Subcutaneous abdominal adipose tissue (tissue), 5 donors: ENCODE data around the gene CARD8.
A peak's percentile ranks its signal among the peaks of the same experiment; 100 is the strongest.

ENCODE experiments used
- H3K27ac ChIP-seq: one replicate; pipeline ENCODE4 v1.7.0; 2013; ENCODE audit warnings: low read depth, mild to moderate bottlenecking, inconsistent platforms, low read length, moderate library complexity
- H3K27me3 ChIP-seq, 5 donors: one replicate each; pipeline ENCODE4 v1.7.0; 2013; ENCODE audit warnings: low read length in 5 of 5, inconsistent platforms in 1 of 5; ENCODE audit not compliant: control insufficient read depth in 5 of 5, insufficient read depth in 4 of 5
- H3K36me3 ChIP-seq, 5 donors: one replicate each; pipeline ENCODE4 v1.7.0; 2013; ENCODE audit warnings: low read length in 5 of 5; ENCODE audit not compliant: control insufficient read depth in 5 of 5, insufficient read depth in 5 of 5
- H3K4me1 ChIP-seq, 5 donors: one replicate each; pipeline ENCODE4 v1.7.0; 2013; ENCODE audit warnings: low read length in 5 of 5, mild to moderate bottlenecking in 3 of 5, moderate library complexity in 1 of 5; ENCODE audit not compliant: control insufficient read depth in 5 of 5, insufficient read depth in 5 of 5
- H3K4me3 ChIP-seq, 5 donors: one replicate each; pipeline ENCODE4 v1.7.0; 2013; ENCODE audit warnings: low read length in 5 of 5, low read depth in 1 of 5
- H3K9ac ChIP-seq, 5 donors: one replicate each; pipeline ENCODE4 v1.7.0; 2013; ENCODE audit warnings: low read length in 5 of 5, mild to moderate bottlenecking in 4 of 5, moderate library complexity in 3 of 5
- H3K9me3 ChIP-seq, 5 donors: one replicate each; pipeline ENCODE4 v1.7.0; 2013; ENCODE audit warnings: low read length in 5 of 5; ENCODE audit not compliant: control insufficient read depth in 5 of 5
- donor health status: healthy.
- donor health status: healthy.
- donor health status: healthy.
- donor health status: healthy.
- donor health status: healthy.

CARD8 gene

DNA sequence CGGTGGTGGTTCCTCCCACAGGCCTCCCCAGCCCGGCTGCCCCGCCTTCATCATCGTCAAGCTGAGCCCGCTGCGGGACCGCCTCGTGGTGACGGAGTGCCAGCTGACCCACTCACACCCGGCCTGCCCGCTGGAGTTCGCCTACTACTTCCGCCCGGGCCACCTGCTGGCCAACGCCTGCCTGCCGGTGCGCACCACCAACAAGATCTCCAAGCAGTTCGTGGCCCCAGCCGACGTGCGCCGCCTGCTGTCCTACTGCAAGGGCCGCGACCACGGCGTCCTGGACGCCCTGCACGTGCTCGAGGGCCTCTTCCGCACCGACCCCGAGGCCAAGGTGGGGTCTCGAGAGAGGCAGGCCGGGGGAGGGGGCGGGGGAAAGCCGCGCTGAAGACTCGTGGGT, 73.3 kb downstream of the CARD8 start:
- H3K36me3 ChIP-seq: peaks cover 0 to 6% (median 4%) of the 10 kb centered on the region in 5 donors
- no peak overlapping the region for H3K27ac ChIP-seq
- no peak overlapping the region for H3K9ac ChIP-seq
- peaks cover 0 to 5% (median 0%) of the 10 kb centered on the region in 5 donors for H3K4me1 ChIP-seq
- peaks cover 0 to 14% (median 12%) of the 10 kb centered on the region in 5 donors for H3K9me3 ChIP-seq
- no peaks in the 10 kb centered on the region for H3K27me3 ChIP-seq
- no peak overlapping the region for H3K4me3 ChIP-seq

GRCh38 chr19:48181505-48181904, 74.2 kb downstream of the CARD8 start:
- H3K27me3 ChIP-seq: no peaks in the 10 kb centered on the region
- no peak overlapping the region for H3K9ac ChIP-seq
- H3K27ac ChIP-seq: no peak overlapping the region
- peaks cover 0 to 5% (median 0%) of the 10 kb centered on the region in 5 donors for H3K4me1 ChIP-seq
- peaks cover 0 to 14% (median 12%) of the 10 kb centered on the region in 5 donors for H3K9me3 ChIP-seq
- peaks cover 0 to 6% (median 4%) of the 10 kb centered on the region in 5 donors for H3K36me3 ChIP-seq
- no peak overlapping the region for H3K4me3 ChIP-seq

- no peak overlapping the region for H3K27ac ChIP-seq
- no peak overlapping the region for H3K9ac ChIP-seq
- H3K27me3 ChIP-seq: no peaks in the 10 kb centered on the region
- H3K4me3 ChIP-seq: no peak overlapping the region
- peaks cover 0 to 10% (median 4%) of the 10 kb centered on the region in 5 donors for H3K4me1 ChIP-seq
- H3K9me3 ChIP-seq: peaks cover 0 to 3% (median 3%) of the 10 kb centered on the region in 5 donors
- H3K36me3 ChIP-seq: peaks cover 3 to 27% (median 19%) of the 10 kb centered on the region in 5 donors
Observed at GRCh38 chr19:48176226-48176625, 79.5 kb downstream of the CARD8 start.

- H3K36me3 ChIP-seq: peaks cover 3 to 27% (median 19%) of the 10 kb centered on the region in 5 donors
- no peak overlapping the region for H3K27ac ChIP-seq
- peaks cover 4 to 16% (median 10%) of the 10 kb centered on the region in 5 donors for H3K4me1 ChIP-seq
- no peak overlapping the region for H3K4me3 ChIP-seq
- no peaks in the 10 kb centered on the region for H3K27me3 ChIP-seq
- H3K9me3 ChIP-seq: no peaks in the 10 kb centered on the region
- H3K9ac ChIP-seq: no peak overlapping the region
Observed at GRCh38 chr19:48175578-48175977, 80.1 kb downstream of the CARD8 start.

DNA sequence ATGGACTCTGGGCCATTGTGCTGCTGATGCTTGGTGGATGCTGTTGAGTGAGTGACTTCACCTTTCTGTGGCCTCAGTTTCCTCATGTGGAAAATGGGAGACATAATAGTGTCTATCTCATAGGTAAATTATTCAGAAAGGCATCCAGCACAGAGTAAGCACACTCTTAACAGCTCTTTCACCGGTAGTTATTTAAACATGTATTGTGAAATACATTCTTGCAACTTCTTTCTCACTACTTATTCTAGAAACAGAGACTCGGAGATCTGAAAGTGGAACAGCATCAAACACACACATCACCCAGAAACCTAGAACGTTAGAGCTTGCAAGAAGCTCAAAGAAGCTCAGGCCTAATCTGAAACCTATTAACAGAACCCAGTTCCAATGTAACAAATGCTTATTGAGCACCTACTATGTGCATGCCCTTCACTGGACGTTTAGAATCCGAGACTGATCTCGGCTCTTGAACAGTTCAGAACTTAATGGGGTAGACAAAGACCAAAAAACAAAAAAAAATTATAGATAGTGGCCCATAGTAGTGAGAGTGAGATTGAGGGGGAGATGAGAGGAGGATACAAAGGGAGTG, 81.2 kb downstream of the CARD8 start:
- H3K4me1 ChIP-seq: peaks cover 4 to 20% (median 11%) of the 10 kb centered on the region in 5 donors
- no peak overlapping the region for H3K4me3 ChIP-seq
- no peak overlapping the region for H3K9ac ChIP-seq
- no peaks in the 10 kb centered on the region for H3K9me3 ChIP-seq
- H3K27me3 ChIP-seq: no peaks in the 10 kb centered on the region
- H3K27ac ChIP-seq: no peak overlapping the region
- peaks cover 3 to 27% (median 19%) of the 10 kb centered on the region in 5 donors for H3K36me3 ChIP-seq

GRCh38 chr19:48171710-48172109, 84.0 kb downstream of the CARD8 start:
- peak overlapping the region in 1 of 5 donors; percentile 82 for H3K4me3 ChIP-seq

GRCh38 chr19:48170817-48171347, 84.8 kb downstream of the CARD8 start:
- H3K27ac ChIP-seq: peak overlapping the region; percentile 37

More at GRCh38 chr19:48171710-48172109, 84.0 kb downstream of the CARD8 start:
- peaks cover 4 to 14% (median 12%) of the 10 kb centered on the region in 5 donors for H3K4me1 ChIP-seq
- peaks cover 3 to 27% (median 19%) of the 10 kb centered on the region in 5 donors for H3K36me3 ChIP-seq
- H3K27ac ChIP-seq: no peak overlapping the region
- H3K27me3 ChIP-seq: no peaks in the 10 kb centered on the region
- H3K9ac ChIP-seq: peak overlapping the region in 1 of 5 donors; percentile 93
- H3K9me3 ChIP-seq: no peaks in the 10 kb centered on the region

DNA sequence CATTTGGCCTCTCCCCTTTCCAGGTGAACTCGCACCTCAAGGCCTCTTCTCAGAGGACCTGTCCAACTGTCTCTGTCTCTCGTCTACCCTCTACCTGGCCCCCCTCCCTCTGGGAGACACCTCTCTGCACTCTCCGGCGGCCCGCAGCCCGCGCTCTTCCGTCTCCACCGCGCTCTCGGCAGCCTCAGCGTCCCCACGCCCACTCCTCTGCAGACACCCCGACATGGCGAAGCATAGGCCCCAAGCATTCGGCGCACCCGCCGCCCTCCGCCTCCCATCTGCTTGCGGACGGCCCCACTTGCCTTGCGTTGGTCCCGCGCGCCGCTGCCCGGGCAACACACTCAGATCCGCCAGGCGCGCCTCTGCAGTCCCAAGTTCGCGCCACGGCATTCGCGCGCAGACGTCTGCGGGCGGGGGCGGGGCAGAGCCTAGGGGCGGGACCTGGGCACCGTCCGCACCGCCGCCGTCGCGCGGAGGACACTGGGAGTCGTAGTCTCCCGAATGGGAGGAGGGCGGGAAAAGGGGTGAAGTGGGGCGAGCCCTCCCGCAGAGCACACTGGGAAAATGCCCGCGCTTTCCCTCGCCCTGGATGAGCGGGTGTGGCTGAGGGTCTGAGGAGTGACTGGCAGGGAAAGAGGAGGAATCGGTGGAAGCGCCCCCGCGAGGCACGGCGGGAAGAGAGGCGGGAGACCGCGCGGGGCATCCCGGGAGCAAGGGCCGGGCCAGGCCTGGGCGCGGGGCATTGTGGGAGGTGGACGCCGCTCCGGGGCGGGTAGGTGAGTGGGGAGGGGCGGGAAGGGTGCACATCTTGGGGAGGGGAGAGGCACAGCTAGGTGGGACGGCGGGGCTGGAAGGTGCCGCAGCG, 85.5 kb downstream of the CARD8 start, which contains the start of the genes LIG1 and ZSWIM9:
Gene LIG1 (minus strand): TSS at position 406 of the 865 bp plus-strand sequence. CDS start 4,778 bp downstream, outside the sequence.
Gene ZSWIM9 (plus strand): TSS at position 742 of the 865 bp plus-strand sequence. CDS start 1,123 bp downstream, outside the sequence.
- peaks cover 4 to 14% (median 12%) of the 10 kb centered on the region in 5 donors for H3K4me1 ChIP-seq
- H3K9ac ChIP-seq: peak within 1 kb of the TSS in 4 of 5 donors; percentile 81 to 93 (median 84)
- H3K27ac ChIP-seq: peak within 1 kb of the TSS; percentile 70
- H3K9me3 ChIP-seq: no peaks in the 10 kb centered on the region
- H3K27me3 ChIP-seq: no peaks in the 10 kb centered on the region
- peaks cover 3 to 21% (median 19%) of the 10 kb centered on the region in 5 donors for H3K36me3 ChIP-seq
- H3K4me3 ChIP-seq: peak within 1 kb of the TSS; percentile 82 to 95 (median 93)

More at GRCh38 chr19:48170817-48171347, 84.8 kb downstream of the CARD8 start:
- Histone ChIP-seq H3K9ac (peak overlapping the region in 4 of 5 donors; percentile 81 to 93 (median 84)), H3K36me3 (peaks cover 3 to 27% (median 19%) of the 10 kb centered on the region in 5 donors), H3K4me3 (peak overlapping the region; percentile 82 to 95 (median 93)), H3K4me1 (peaks cover 4 to 14% (median 12%) of the 10 kb centered on the region in 5 donors), H3K9me3 (no peaks in the 10 kb centered on the region), H3K27me3 (no peaks in the 10 kb centered on the region)

- Histone ChIP-seq H3K36me3 (peaks cover 2 to 16% (median 14%) of the 10 kb centered on the region in 5 donors), H3K9me3 (no peaks in the 10 kb centered on the region), H3K4me3 (peak overlapping the region; percentile 44 to 95 (median 88)), H3K9ac (peak overlapping the region in 1 of 5 donors; percentile 82), H3K27me3 (no peaks in the 10 kb centered on the region), H3K4me1 (peaks cover 4 to 14% (median 12%) of the 10 kb centered on the region in 5 donors), H3K27ac (no peak overlapping the region)
Observed at GRCh38 chr19:48169578-48169938, 86.2 kb downstream of the CARD8 start.
